GM19023 (cell line): ENCODE measurements around the gene ANKS1B.
"Not testable (repeated sequence)": the region's sequence is repeated elsewhere in the genome, so short reads cannot be mapped to it uniquely, and the experiment has no call there.

Source experiments
- ATAC-seq: cut with Tn5 transposase; IDR thresholded peaks from one replicate; pipeline ENCODE4 v1.9.1; 2021; ENCODE audit warnings: mild to moderate bottlenecking, moderate library complexity; ENCODE audit not compliant: unreplicated experiment

Gene ANKS1B

DNA sequence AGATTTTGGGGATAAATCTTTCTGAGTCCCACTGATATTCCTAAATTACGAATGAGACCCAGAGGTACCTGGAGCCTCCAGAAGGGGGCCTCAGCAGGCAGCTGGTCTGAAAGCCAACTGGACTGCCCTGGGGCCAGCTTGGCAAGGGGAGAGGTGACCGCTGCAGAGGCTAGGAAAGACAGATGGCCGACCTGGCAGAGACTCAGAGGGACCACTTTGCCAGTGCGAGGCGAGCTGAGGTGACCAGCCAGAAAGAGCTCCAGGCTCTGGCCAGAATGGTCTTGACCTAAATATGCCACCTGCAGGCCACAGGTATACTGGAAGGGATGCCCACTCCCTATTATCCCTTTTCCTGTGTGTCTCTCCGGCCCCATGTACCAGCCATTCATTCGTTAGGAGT lies 594.0 kb downstream of the ANKS1B start:
- ATAC-seq = no peak

GRCh38 chr12:99389751-99390150 lies 595.0 kb downstream of the ANKS1B start:
- no peak for ATAC-seq

- ATAC-seq = no peak
Observed at GRCh38 chr12:99388671-99389195, 596.0 kb downstream of the ANKS1B start.

GRCh38 chr12:99387661-99388060 lies 597.1 kb downstream of the ANKS1B start:
- no peak for ATAC-seq

GRCh38 chr12:99386907-99387306 lies 597.8 kb downstream of the ANKS1B start:
- peak; percentile 44 for ATAC-seq

- ATAC-seq = no peak
Observed at GRCh38 chr12:99383258-99383657, 601.5 kb downstream of the ANKS1B start.

- peak; percentile 91 for ATAC-seq
Observed at GRCh38 chr12:99381992-99382391, 602.7 kb downstream of the ANKS1B start.

- no peak for ATAC-seq
Observed at GRCh38 chr12:99380701-99381100, 604.0 kb downstream of the ANKS1B start.

GRCh38 chr12:99374023-99374422 lies 610.7 kb downstream of the ANKS1B start:
- ATAC-seq = no peak

DNA sequence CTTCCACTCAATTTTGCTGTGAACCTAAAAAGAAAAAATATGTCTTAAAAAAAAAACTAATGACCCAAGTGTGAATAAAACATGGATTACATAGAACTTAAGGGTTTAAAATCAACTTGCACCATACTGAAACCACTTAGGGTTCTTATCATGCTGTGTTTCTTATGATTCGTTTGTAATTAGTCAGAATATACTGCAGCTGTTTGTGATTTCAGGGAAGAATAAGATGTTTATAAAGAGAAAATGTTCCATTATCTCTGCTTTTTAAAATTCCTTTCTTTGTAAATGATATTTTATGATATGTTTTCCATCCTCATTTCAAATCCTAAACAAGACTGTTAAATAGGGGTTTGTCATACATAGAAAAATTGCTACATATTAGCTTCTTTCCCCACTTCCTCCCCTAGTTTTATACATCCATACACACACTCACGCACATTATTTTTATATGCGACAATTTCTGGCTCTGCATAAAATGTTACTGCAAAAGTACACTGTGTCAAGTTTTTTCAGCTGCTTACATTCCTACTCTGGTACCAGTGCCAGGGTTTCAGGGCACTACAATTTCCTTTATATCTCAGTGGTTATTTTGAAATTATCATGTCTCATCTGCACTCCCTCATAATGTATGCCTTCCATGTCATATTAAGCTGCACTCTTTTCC lies 612.3 kb downstream of the ANKS1B start:
- ATAC-seq = no peak

DNA sequence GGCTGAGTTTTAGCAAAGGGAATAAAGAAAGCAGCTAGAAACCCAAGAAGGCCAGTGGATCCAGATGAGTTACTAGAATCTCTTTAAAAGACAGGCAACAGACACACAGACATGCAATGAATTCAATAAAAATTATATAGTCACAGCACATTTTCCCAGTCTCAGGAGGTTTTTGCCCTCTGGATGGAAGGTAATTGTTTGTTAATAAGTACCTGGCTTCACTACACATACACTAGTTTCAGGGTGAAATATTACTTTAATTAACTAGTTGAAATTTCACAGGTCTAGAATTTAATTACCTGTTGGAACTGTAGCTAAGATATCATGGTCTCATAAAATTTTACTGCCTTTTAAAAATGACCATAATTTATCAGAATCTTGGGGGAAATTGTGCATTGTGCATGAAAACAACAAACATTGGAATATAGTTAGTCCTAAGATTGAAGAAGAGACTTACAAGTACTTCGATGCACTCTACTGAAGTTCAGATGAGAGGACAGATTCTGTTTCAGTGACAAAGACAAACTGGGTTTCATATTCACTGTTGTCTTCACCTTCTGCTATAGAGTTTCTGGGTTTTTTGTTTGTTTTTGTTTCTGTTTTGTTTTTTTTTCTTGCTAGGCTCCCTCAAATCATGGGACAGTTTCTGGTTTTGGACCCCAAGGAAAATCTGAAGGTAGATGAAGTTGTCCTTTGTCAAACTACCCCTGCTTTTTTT lies 614.2 kb downstream of the ANKS1B start:
- ATAC-seq = no peak

DNA sequence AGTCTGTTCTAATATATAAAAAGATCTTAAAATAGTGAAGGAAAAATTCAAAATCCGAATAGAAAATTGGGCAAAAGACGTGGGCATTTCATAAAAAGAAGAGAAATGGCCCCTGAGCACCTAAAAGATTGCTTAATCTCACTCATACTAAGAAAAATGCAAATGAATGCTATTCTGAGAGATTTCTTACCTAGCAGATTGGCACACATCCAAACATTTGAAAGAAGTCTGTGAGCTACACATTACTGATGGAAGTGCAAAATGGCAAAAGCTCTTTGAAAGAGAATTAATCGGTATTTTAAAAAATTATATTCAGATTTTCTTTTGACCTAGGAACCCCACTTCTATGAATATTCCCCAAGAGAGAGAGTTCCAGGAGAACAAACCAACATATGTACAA lies 617.6 kb downstream of the ANKS1B start:
- no peak for ATAC-seq

- no peak for ATAC-seq
Observed at GRCh38 chr12:99352269-99352668, 632.5 kb downstream of the ANKS1B start.

DNA sequence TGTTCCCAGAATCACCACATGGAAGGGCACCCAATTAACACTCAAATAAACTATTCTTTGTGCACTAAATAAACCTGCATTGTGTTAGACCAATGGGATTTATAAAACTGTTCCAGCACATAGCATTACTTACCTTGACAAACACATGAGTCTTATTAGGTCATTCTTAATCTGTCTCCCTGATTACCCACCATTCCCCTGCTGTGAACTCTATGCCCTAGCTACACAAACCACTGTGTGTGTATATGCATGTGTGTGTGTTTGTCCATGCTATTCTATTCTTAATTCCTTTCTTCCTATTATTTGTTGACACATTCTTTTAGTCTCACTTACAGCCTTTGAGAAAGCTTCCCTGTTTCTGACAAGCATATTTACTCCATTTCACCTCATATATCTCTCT lies 640.8 kb downstream of the ANKS1B start:
- ATAC-seq = no peak

GRCh38 chr12:99339663-99340062 lies 645.1 kb downstream of the ANKS1B start:
- ATAC-seq = no peak

DNA sequence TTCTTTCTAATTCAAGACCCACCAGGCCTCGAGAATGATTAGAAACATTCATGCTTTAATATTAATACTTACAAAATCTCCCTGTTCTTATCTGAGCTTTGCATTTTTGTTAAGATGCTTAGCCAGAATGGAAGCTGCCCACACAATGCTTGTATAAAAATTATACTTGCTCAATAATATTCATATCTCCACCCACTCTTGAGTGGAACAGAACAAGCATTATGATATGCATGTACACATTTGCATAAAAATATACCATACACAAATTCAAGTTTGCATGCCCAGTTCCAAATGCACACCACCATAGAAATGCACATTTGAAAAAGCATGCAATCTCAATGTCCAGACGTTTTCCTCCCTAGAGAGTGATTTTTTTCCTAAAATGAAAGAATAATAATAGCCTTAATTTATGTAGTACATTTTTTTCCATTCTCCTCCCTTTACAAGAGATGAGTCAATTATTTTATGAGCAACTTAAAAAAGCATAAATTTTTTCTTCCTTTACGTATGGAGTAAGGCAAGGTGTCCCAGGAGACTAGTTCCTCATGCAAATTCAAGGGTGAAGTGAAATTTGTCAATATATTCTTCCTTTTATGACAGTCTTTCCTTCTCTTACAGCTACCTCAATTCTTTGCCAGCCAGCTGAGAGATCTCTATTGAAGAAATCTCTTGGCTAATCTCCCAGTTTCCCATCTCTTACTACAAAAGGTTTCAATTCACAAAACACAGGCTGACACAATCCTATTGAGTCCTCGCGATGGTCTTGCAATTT lies 650.3 kb downstream of the ANKS1B start:
- ATAC-seq = no peak

DNA sequence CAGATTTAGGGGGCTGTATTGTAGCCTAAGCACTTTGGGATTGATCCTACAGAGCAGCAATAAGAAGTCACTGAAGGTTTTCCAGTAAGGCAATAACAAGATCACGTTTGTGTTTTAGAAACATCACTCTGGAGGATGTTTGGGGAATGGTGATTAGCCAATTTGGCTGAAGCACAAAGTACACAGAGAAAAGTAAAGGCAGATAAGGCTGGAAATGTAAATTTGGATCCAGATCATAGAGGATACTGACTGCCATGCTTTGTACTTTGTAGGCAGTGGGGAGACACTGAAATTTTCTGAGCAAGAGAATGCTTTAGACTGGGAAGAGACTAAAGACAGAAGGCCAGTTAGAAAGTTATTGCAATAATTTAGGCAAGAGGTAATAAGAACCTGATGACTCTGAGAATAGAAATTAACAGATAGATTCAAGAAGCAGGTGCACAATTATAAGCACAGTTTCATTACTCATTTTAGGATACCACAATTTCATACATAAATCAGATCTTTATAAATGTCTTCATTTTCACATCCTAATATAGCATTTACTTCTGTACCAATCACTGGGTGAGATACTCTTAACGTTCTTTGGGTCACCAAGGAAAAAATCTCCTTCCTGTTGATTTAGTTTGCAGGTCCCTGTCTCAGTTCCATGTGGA lies 651.7 kb downstream of the ANKS1B start:
- no peak for ATAC-seq

GRCh38 chr12:99330216-99330615 lies 654.5 kb downstream of the ANKS1B start:
- no peak for ATAC-seq

DNA sequence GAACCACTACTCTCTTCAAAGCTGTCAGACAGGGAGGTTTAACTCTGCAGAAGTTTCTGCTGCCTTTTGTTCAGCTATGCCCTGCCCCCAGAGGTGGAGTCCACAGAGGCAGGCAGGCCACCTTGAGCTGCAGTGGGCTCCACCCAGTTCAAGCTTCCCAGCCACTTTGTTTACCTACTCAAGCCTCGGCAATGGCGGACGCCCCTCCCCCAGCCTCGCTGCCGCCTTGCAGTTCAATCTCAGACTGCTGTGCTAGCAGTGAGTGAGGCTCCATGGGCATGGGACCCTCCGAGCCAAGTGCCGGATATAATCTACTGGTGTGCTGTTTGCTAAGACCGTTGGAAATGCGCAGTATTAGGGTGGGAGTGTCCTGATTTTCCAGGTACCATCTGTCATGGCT lies 663.5 kb downstream of the ANKS1B start:
- ATAC-seq = not testable (repeated sequence)

DNA sequence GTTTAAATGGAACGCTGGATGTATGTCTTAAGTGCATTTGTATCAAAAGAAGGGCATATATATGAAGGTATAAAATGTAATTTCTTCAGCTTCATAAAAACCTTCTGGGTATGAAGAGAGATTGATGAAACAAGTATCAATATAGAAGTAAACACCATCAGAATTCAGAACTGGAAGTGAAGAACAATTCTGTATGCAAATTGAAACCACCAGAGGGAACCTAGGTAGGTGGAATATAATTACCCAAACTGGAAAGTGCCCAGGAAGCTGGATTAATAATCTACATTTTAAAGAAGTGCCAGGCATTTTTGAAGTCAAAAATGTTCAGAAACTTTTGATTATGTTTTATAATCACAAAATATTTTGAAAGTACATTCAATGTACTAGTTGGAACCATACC lies 673.4 kb downstream of the ANKS1B start:
- ATAC-seq = no peak

GRCh38 chr12:99309812-99310211 lies 674.9 kb downstream of the ANKS1B start:
- ATAC-seq = no peak
